HepG2 (cell line): ENCODE measurements around the gene OSBPL10. TPM values are rescaled to one million over a fixed set of nuclear protein-coding genes. Genes with fewer than 3 reads are reported as not detected.

Experiments
- ATAC-seq: fragments of 200-7000 bp; cut with Tn5 transposase; 3 replicates; pipeline ENCODE4 v1.9.1; 2020; ENCODE audit warnings: mild to moderate bottlenecking, moderate library complexity
- BruUV-seq: library from RNA; stranded (reverse); fragments of 400-500 nt; replicated peaks from 2 replicates; lab custom pipeline; 2021; lab: Mats Ljungman, UMichigan
- CTCF ChIA-PET: fragments of 300-600 bp; formaldehyde crosslinking; extraction: SDS; loops from one replicate; lab custom pipeline; 2021; ENCODE audit warnings: low total read pairs, inconsistent platforms, low intra/inter-chr PET ratio; lab: Yijun Ruan, JAX
- POLR2A ChIA-PET: fragments of 350-600 bp; sonication (Branson Sonifier 250); formaldehyde crosslinking; loops from one replicate; lab custom pipeline; 2020; ENCODE audit warnings: antibody characterized with exemption, inconsistent platforms; lab: Yijun Ruan, JAX
- DNase-seq: peaks from one replicate; pipeline ENCODE4 v3.0.0-alpha.2; 2015; ENCODE audit warnings: low spot score
- FAIRE-seq: peaks from 3 replicates; lab custom pipeline; 2011; peaks lifted over from hg19 to GRCh38; lab: Jason Lieb, UNC
- H2AFZ ChIP-seq: one replicate; pipeline ENCODE4 v1.6.1; 2011; ENCODE audit warnings: low read length, inconsistent platforms
- H3K27ac ChIP-seq: fragments of 300-600 bp; 3 replicates; pipeline ENCODE4 v1.8.0; 2011; ENCODE audit warnings: mixed run types, mild to moderate bottlenecking, mixed read lengths, low read length, inconsistent platforms; ENCODE audit not compliant: insufficient read depth; ENCODE audit errors: extremely low read length
- H3K27me3 ChIP-seq, 2 experiments: fragments of 200-600 bp in 1 of 2; 2 replicates in 1 of 2; 3 replicates in 1 of 2; pipeline versions ENCODE4 v1.6.0 to v1.8.0; 2011; ENCODE audit warnings: low read length in 2 of 2, mild to moderate bottlenecking in 2 of 2, moderate library complexity in 2 of 2, inconsistent platforms in 1 of 2; ENCODE audit not compliant: insufficient read depth in 2 of 2, control insufficient read depth in 1 of 2
- H3K36me3 ChIP-seq, 2 experiments: fragments of 200-600 bp in 1 of 2; replicated peaks in 1 of 2; 2 replicates in 1 of 2; 3 replicates in 1 of 2; pipeline versions ENCODE4 v1.5.1 to v1.8.0; 2011; ENCODE audit warnings: low read length in 2 of 2, inconsistent platforms in 1 of 2; ENCODE audit not compliant: insufficient read depth in 2 of 2, control insufficient read depth in 1 of 2
- H3K4me1 ChIP-seq: 2 replicates; pipeline ENCODE4 v1.5.1; 2012; ENCODE audit warnings: low read length, inconsistent platforms; ENCODE audit not compliant: insufficient read depth
- H3K4me2 ChIP-seq: 2 replicates; pipeline ENCODE4 v1.6.0; 2011; ENCODE audit warnings: low read depth, low read length, inconsistent platforms
- H3K4me3 ChIP-seq, 3 experiments: fragments of 200-600 bp in 1 of 3; sonication (generic), shearing (Covaris generic) in 1 of 3; replicated peaks in 1 of 3; 2 replicates each; pipeline ENCODE4 v1.5.1; 2011 to 2016; ENCODE audit warnings: low read length in 3 of 3, inconsistent platforms in 2 of 3, low read depth in 2 of 3, mild to moderate bottlenecking in 2 of 3, control low read depth in 1 of 3, mixed read lengths in 1 of 3; ENCODE audit not compliant: insufficient read depth in 1 of 3
- H3K79me2 ChIP-seq: one replicate; pipeline ENCODE4 v1.6.1; 2011; ENCODE audit warnings: low read length, inconsistent platforms; ENCODE audit not compliant: insufficient read depth
- H3K9ac ChIP-seq: 2 replicates; pipeline ENCODE4 v1.6.0; 2011; ENCODE audit warnings: mild to moderate bottlenecking, low read depth, low read length, inconsistent platforms; ENCODE audit not compliant: insufficient read depth
- H3K9me3 ChIP-seq: 2 replicates; pipeline ENCODE4 v1.5.1; 2012; ENCODE audit warnings: mild to moderate bottlenecking, low read length
- H4K20me1 ChIP-seq: 2 replicates; pipeline ENCODE4 v1.6.0; 2011; ENCODE audit warnings: inconsistent platforms, mild to moderate bottlenecking, low read length, moderate library complexity; ENCODE audit not compliant: insufficient read depth
- EP300 ChIP-seq, 3 experiments: sonication (generic) in 1 of 3; formaldehyde crosslinking in 1 of 3; IDR thresholded peaks; 2 replicates each; pipeline versions ENCODE4 v1.5.1 to v1.6.1; 2011 to 2020; ENCODE audit warnings: low read depth in 2 of 3, low read length in 2 of 3, borderline replicate concordance in 1 of 3, improper control_type of control experiment in 1 of 3, mild to moderate bottlenecking in 1 of 3, missing genetic modification reagents in 1 of 3, moderate library complexity in 1 of 3
- NCOR1 ChIP-seq: fragments of 200-600 bp; sonication (generic); IDR thresholded peaks from 2 replicates; pipeline ENCODE4 v1.7.0; 2017; ENCODE audit warnings: antibody characterized with exemption, low read length, borderline replicate concordance
- POLR2AphosphoS5 ChIP-seq: IDR thresholded peaks from 2 replicates; pipeline ENCODE4 v1.6.1; 2012; ENCODE audit warnings: low read depth, low read length
- ZNF207 ChIP-seq: fragments of 450-650 bp; IDR thresholded peaks from 2 replicates; pipeline ENCODE4 v1.6.1; 2016; ENCODE audit warnings: antibody characterized with exemption, borderline replicate concordance
- ZSCAN20 ChIP-seq: sonication (generic); formaldehyde crosslinking; IDR thresholded peaks from 2 replicates; pipeline ENCODE4 v1.4.0; 2020; ENCODE audit warnings: missing genetic modification reagents, mild to moderate bottlenecking, borderline replicate concordance
- WGBS: methylation state at CpG from one replicate; pipeline ENCODE4 v1.1.6; 2017; ENCODE audit warnings: low lambda C conversion rate; 5-methylcytosine and 5-hydroxymethylcytosine counted together
- in situ Hi-C: cut with HindIII; loops from 2 replicates; pipeline ENCODE4 v1.10.0; 2017; ENCODE audit warnings: low pct_unique_long_range_greater_than_20kb; ENCODE audit not compliant: extremely low pct_ligation_motif_present
- intact Hi-C: fragments of 100-400 bp; cut with micrococcal nuclease; formaldehyde crosslinking; loops from one replicate; pipeline ENCODE4 v1.10.0; 2022; ENCODE audit not compliant: unreplicated experiment
- polyA plus RNA-seq, 8 experiments: library from polyadenylated mRNA; depleted of rRNA in 3 of 8; stranded (reverse) in 7 of 8; unstranded in 1 of 8; fragments of >200 nt; fragmentation: Illumina TruSeq in 4 of 8; extraction: Trizol in 4 of 8; gene quantifications; 2 replicates each; pipeline versions ENCODE4 v1.2.1 to v1.2.3, GENCODE V29; 2011 to 2016; ENCODE audit warnings: low read depth in 4 of 8, missing spikeins in 1 of 8, mixed read lengths in 1 of 8; ENCODE audit not compliant: insufficient read depth in 1 of 8
- total RNA-seq, 5 experiments: library from RNA; depleted of rRNA; stranded (reverse); fragments of >200 nt; fragmentation: Illumina TruSeq; extraction: Trizol; gene quantifications; 2 replicates each; pipeline ENCODE4 v1.2.3, GENCODE V29; 2016; ENCODE audit warnings: low read depth in 1 of 5

The OSBPL10 gene
- total and polyA plus RNA-seq, 2 of the 13 experiments (the other 11 are each of a cell fraction or from before 2014, with no cell fraction given) = 10.3 to 28.6 TPM

GRCh38 chr3:31929826-31930502 lies 51.1 kb downstream of the OSBPL10 start:
- in situ Hi-C loops = no loop called here
- Histone ChIP-seq H3K36me3 (no peaks in the 10 kb centered on the region), H3K4me2 (no peak overlapping the region), H3K27ac (no peak overlapping the region), H3K9ac (no peak overlapping the region), H3K9me3 (no peaks in the 10 kb centered on the region), H3K4me3 (no peak overlapping the region), H3K79me2 (peaks cover 38% of the 10 kb centered on the region), H3K4me1 (peaks cover 15% of the 10 kb centered on the region), H4K20me1 (no peaks in the 10 kb centered on the region), H2AFZ (no peak overlapping the region), H3K27me3 (no peaks in the 10 kb centered on the region)
- no TSS peak for BruUV-seq
- intact Hi-C loops = no loop called here
- no peak for ATAC-seq
- WGBS = 98% methylated on average over 4 of the region's 4 CpGs
- CTCF ChIA-PET = no interaction called here
- TF ChIP-seq NCOR1 (no peak), POLR2AphosphoS5 (no peak), ZNF207 (no peak), EP300 (IDR thresholded peaks at IDR 0.05; ENCODE audit: low read depth in 2 of 2, low read length in 2 of 2) (no peak), EP300 (CRISPR knock-in tag; IDR thresholded peaks at IDR 0.05; ENCODE audit: borderline replicate concordance) (no peak)
- no peak for FAIRE-seq
- no peak for DNase-seq
- POLR2A ChIA-PET = no interaction called here

- H3K4me2 ChIP-seq = no peak overlapping the region
- BruUV-seq = no TSS peak
- H3K36me3 ChIP-seq = no peaks in the 10 kb centered on the region
- WGBS = 89% methylated on average over 6 of the region's 6 CpGs
- in situ Hi-C loops = no loop called here
- intact Hi-C loops = no loop called here
- H2AFZ ChIP-seq = no peak overlapping the region
- no peaks in the 10 kb centered on the region for H3K9me3 ChIP-seq
- no peak overlapping the region for H3K4me3 ChIP-seq
- TF ChIP-seq ZSCAN20 (CRISPR knock-in tag) = no peak
- TF ChIP-seq, all 625 proteins: peak for 0
- ChIA-PET CTCF (no interaction called here), POLR2A (no interaction called here)
- Histone ChIP-seq H4K20me1 (no peaks in the 10 kb centered on the region), H3K79me2 (peaks cover 42% of the 10 kb centered on the region), H3K27me3 (no peaks in the 10 kb centered on the region), H3K9ac (no peak overlapping the region), H3K4me1 (peaks cover 35% of the 10 kb centered on the region), H3K27ac (no peak overlapping the region)
- no peak for DNase-seq
- ATAC-seq = no peak
- no peak for FAIRE-seq
Observed at GRCh38 chr3:31927811-31928210, 53.3 kb downstream of the OSBPL10 start.
